GM12865 (cell line): Measurements from ENCODE around the gene PHEX.

ENCODE experiments used
- DNase-seq: peaks from one replicate; pipeline ENCODE4 v3.0.0; 2010; ENCODE audit warnings: low read depth
- H3K4me3 ChIP-seq: 2 replicates; pipeline ENCODE4 v1.5.1; 2011; ENCODE audit warnings: mild to moderate bottlenecking, low read depth, low read length, control low read depth
- TF ChIP-seq, protein P1 (sequence below): IDR thresholded peaks from 2 replicates; pipeline ENCODE4 v1.5.1; 2011; ENCODE audit warnings: low read length, control low read depth, low read depth, inconsistent platforms; ENCODE audit not compliant: insufficient read depth; ENCODE audit errors: missing control alignments

Gene PHEX

DNA sequence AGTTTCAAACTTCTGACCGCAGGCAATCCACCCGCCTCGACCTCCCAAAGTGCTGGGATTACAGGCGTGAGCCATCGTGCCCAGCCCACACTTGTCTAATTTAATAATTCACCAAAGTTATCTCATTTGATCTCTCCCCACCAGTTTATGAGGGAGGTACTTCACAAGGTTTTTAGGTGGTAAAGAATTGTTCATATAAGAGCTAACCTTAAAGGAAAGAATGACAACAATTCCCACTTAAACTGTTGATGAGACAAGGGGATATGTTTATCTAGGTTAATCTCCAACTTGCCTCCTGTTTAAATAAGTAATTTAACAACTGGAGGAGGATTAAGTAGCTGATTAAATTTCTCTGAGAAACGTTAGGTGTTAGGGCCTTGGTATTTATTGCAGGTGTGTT lies 123.0 kb downstream of the PHEX start:
- TF ChIP-seq, protein P1, sequence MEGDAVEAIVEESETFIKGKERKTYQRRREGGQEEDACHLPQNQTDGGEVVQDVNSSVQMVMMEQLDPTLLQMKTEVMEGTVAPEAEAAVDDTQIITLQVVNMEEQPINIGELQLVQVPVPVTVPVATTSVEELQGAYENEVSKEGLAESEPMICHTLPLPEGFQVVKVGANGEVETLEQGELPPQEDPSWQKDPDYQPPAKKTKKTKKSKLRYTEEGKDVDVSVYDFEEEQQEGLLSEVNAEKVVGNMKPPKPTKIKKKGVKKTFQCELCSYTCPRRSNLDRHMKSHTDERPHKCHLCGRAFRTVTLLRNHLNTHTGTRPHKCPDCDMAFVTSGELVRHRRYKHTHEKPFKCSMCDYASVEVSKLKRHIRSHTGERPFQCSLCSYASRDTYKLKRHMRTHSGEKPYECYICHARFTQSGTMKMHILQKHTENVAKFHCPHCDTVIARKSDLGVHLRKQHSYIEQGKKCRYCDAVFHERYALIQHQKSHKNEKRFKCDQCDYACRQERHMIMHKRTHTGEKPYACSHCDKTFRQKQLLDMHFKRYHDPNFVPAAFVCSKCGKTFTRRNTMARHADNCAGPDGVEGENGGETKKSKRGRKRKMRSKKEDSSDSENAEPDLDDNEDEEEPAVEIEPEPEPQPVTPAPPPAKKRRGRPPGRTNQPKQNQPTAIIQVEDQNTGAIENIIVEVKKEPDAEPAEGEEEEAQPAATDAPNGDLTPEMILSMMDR, result no peak
- no peak for DNase-seq
- no peak overlapping the region for H3K4me3 ChIP-seq

DNA sequence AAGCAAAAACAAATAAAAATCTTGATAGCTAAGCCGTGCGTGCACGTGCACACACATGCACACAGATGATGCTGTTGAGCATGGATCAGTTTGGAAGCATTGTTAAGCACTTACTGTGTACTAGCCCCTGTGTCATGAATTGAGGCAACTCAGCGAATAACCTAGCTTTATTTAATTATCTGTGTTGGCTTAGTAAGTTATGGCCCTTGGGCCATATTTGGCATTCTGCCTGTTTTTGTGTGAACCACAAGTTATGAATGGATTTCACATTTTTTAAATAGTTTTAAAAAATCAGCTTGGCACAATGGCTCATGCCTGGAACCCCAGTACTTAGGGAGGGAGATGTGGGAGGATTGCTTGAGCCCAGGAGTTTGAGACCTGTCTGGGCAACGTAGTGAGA lies 126.9 kb downstream of the PHEX start:
- TF ChIP-seq, protein P1, result no peak
- H3K4me3 ChIP-seq, result no peak overlapping the region
- DNase-seq, result no peak

DNA sequence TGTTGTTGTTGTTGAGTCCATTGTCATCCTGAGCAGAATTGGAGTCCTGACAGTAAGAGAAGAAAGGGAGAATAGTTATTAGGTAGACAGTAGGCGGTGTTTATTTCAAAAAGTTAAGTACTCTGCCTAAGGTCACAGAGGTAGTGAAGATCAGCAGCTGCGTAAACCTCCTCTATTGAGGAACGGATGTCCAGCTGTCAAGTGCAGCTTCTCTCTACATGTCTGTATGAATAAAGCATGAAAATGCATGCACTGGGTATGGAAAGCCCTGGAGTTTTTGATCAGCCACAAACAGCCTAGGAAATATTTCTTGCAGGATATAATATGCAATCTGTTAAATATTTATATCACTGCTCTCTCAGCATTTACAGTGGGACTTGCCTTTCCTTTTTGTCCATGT lies 131.2 kb downstream of the PHEX start:
- TF ChIP-seq, protein P1, result no peak
- no peak for DNase-seq
- H3K4me3 ChIP-seq, result no peak overlapping the region

DNA sequence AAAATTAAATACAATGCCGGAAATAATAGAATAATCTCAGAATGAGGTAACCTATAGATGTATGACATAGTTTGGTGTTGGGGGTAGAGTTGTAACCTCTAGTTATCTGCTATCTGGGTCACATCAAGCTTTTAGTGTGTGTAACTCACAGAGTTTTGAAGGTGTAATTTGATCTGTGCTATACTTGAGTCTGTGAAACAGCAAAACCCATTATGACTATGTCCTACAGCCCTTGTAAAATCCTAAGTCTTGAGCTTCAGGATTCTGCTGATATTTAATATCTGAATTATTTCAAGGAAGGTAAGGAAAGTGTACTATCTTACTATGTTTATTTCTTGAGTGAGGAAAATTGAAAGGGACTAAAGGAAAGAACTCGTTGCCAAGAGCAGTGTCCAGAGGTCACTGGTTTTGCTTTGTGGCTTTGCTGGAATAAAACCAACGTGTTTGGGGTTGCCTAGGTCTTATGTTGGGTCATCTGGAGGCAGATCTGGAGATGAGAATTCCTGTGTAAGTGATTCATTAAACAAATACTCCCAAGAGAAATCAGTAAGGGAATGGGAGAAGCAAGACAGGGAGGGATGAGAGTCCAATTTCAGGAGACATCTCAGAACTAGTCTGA lies 132.8 kb downstream of the PHEX start:
- TF ChIP-seq, protein P1, result no peak
- no peak overlapping the region for H3K4me3 ChIP-seq
- DNase-seq, result no peak

DNA sequence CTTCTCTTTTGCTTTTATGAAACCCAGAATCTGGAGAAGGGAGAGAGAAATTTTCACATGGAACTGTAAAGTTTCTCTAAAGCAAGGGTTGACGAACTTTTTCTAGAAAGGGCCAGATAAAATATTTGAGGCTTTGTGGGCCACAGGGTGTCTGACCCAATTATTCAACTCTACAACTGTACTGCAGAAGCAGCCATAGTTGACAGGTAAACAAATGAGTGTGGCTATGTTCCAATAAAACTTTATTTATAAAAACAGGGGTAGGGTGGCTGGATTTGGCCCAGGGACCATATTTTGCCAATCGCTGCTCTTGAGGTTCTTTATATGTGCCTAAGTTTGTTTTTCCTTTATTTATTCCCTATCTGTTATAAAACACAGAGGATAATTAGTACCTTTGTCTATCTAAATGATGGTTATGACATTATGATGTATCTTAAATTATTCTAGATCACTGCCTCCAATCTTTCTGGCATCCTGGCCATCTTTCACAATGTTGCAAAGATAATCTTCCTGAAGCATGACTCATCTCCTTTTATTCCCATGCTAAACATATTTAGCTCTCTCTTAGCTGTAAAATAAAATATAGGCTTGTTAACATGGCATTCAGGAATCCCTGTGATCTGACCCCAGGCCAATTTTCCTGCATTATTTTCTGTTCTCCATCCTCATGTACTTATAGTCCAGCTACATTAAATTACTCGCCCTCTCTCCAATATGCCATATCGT lies 133.8 kb downstream of the PHEX start:
- TF ChIP-seq, protein P1, result no peak
- no peak overlapping the region for H3K4me3 ChIP-seq
- no peak for DNase-seq

DNA sequence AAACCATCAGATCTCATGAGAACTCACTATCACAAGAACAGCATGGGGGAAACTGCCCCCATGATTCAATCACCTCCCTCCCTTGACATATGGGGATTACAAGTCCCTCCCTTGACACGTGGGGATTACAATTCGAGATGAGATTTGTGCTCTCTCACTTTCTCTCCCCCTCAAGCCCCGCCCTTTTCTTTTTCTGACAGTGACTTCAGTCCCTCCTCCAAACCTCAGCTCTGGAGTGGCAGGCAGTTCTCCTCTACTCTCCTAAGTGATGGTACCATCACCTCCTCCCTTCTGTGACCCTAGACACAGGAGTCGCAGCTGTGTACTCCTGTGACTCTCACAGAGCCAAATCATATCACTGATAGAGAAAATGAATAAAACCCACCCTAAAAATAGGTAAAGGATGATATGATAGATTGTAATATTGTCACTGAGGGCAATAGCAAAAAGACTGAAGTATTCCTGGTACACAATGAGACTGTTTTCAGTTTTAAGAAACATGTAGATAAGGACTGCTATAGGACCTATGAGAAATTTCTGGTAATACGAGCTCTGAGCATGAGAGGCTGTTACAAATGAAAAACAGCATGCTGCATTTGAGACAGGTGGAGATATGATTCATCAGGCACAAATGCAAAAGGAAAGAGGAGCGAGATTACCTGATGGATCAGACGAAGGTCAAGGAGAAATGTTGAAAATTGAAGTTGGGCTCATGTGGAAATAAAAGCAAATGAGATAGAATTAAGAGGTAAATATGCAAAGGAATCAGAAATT lies 139.3 kb downstream of the PHEX start:
- no peak for DNase-seq
- no peak overlapping the region for H3K4me3 ChIP-seq
- TF ChIP-seq, protein P1, result no peak

DNA sequence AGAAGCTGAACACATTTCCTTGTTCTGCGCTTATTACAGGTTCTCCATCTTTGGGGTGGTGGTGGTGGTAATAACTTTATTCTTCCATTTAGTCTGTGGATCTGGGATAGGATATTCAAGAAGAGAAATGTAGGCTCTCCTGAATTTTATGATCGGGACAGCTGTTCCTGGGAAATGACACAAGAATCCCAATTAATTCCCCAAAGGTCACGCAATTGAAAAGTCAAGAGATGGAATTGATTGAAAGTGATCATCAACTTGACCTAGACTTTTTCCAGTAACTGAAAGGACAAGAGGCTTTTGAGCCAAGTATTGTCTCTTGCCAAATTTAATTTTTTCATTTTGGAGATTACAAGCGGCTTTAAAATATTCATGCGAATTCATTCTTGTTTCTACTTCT lies 141.8 kb downstream of the PHEX start:
- no peak for DNase-seq
- H3K4me3 ChIP-seq, result no peak overlapping the region
- TF ChIP-seq, protein P1, result no peak
